HEK293 (cell line): Measurements from ENCODE around the gene SIGLEC6.

Source experiments
- HOXA7 ChIP-seq: sonication (generic); formaldehyde crosslinking; IDR thresholded peaks from 2 replicates; pipeline ENCODE4 v1.8.1; 2022; ENCODE audit warnings: missing genetic modification reagents, borderline replicate concordance
- TCF7L2 ChIP-seq: IDR thresholded peaks from 2 replicates; pipeline ENCODE4 v1.6.1; 2011; ENCODE audit warnings: low read depth, mild to moderate bottlenecking, inconsistent platforms, low read length, moderate library complexity, borderline replicate concordance
- YY1 ChIP-seq: fragments of 450-650 bp; formaldehyde crosslinking; IDR thresholded peaks from 2 replicates; pipeline ENCODE4 v1.5.1; 2018; ENCODE audit warnings: missing biosample characterization, missing genetic modification characterization
- ZNF10 ChIP-seq: fragments of 450-650 bp; formaldehyde crosslinking; IDR thresholded peaks from 2 replicates; pipeline ENCODE4 v1.5.1; 2017; ENCODE audit warnings: missing biosample characterization, missing genetic modification characterization
- ZNF138 ChIP-seq: fragments of 450-650 bp; formaldehyde crosslinking; IDR thresholded peaks from 2 replicates; pipeline ENCODE4 v1.5.1; 2016; ENCODE audit warnings: missing biosample characterization, missing genetic modification characterization, borderline replicate concordance
- ZNF184 ChIP-seq: fragments of 450-650 bp; IDR thresholded peaks from 2 replicates; pipeline ENCODE4 v1.5.1; 2018; ENCODE audit warnings: missing biosample characterization, mild to moderate bottlenecking, missing genetic modification characterization
- ZNF214 ChIP-seq: fragments of 450-650 bp; formaldehyde crosslinking; IDR thresholded peaks from 2 replicates; pipeline ENCODE4 v1.5.1; 2017; ENCODE audit warnings: missing biosample characterization, mild to moderate bottlenecking, missing genetic modification characterization, borderline replicate concordance
- ZNF274 ChIP-seq, 2 experiments: fragments of 200-500 bp in 1 of 2; fragments of 450-650 bp in 1 of 2; sonication (Bioruptor generic) in 1 of 2; formaldehyde crosslinking in 1 of 2; IDR thresholded peaks; 2 replicates each; pipeline versions ENCODE4 v1.5.1 to v1.6.1; 2014 to 2016; ENCODE audit warnings: borderline replicate concordance in 1 of 2, inconsistent platforms in 1 of 2, low read length in 1 of 2, missing biosample characterization in 1 of 2, missing genetic modification characterization in 1 of 2
- ZNF571 ChIP-seq: fragments of 450-650 bp; formaldehyde crosslinking; IDR thresholded peaks from 2 replicates; pipeline ENCODE4 v1.5.0; 2017; ENCODE audit warnings: missing biosample characterization, missing genetic modification characterization
- ZNF623 ChIP-seq: fragments of 450-650 bp; formaldehyde crosslinking; IDR thresholded peaks from 2 replicates; pipeline ENCODE4 v1.5.1; 2016; ENCODE audit warnings: missing biosample characterization, missing genetic modification characterization
- ZNF660 ChIP-seq: fragments of 450-650 bp; IDR thresholded peaks from 2 replicates; pipeline ENCODE4 v1.5.1; 2018; ENCODE audit warnings: missing biosample characterization, mild to moderate bottlenecking, missing genetic modification characterization
- ZNF664 ChIP-seq: fragments of 450-650 bp; formaldehyde crosslinking; IDR thresholded peaks from 2 replicates; pipeline ENCODE4 v1.5.1; 2016; ENCODE audit warnings: missing biosample characterization, missing genetic modification characterization
- ZNF707 ChIP-seq: fragments of 450-650 bp; formaldehyde crosslinking; IDR thresholded peaks from 2 replicates; pipeline ENCODE4 v1.5.1; 2016; ENCODE audit warnings: missing biosample characterization, missing genetic modification characterization
- TF ChIP-seq, protein P1 (sequence below): fragments of 450-650 bp; formaldehyde crosslinking; IDR thresholded peaks from 2 replicates; pipeline ENCODE4 v1.5.1; 2016; ENCODE audit warnings: missing biosample characterization, missing genetic modification characterization

DNA sequence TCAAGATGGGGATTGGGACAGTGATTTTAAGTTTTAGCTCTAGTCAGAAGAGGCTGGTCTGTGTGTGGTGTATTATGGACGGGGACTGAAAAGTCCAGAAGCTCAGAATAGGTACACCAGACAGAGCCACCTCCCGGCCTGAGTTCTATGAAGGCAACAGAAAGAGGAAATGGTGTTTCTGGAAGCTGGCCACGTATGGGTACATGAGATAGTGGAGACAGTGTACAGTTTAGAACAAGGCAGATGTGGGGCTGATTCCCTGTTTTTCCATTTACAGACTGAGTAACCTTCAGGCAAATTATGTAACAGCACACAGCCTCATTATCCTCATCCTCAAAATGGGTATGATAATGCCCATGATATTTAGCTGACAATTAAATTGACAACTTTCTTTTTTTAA is 40.9 kb upstream of the SIGLEC6 start:
- TF ChIP-seq ZNF274 (IDR thresholded peaks at IDR 0.05; ENCODE audit: low read length) (no peak), ZNF274 (tag by site-specific recombination; IDR thresholded peaks at IDR 0.05; ENCODE audit: borderline replicate concordance) (no peak), TCF7L2 (no peak), ZNF660 (tag by site-specific recombination) (no peak), ZNF664 (no peak), ZNF623 (tag by site-specific recombination) (no peak), ZNF707 (no peak), ZNF184 (tag by site-specific recombination) (no peak), ZNF214 (tag by site-specific recombination) (no peak), HOXA7 (CRISPR knock-in tag) (no peak), ZNF10 (tag by site-specific recombination) (no peak), ZNF571 (no peak), ZNF138 (tag by site-specific recombination) (no peak), YY1 (no peak)
- TF ChIP-seq, protein P1, sequence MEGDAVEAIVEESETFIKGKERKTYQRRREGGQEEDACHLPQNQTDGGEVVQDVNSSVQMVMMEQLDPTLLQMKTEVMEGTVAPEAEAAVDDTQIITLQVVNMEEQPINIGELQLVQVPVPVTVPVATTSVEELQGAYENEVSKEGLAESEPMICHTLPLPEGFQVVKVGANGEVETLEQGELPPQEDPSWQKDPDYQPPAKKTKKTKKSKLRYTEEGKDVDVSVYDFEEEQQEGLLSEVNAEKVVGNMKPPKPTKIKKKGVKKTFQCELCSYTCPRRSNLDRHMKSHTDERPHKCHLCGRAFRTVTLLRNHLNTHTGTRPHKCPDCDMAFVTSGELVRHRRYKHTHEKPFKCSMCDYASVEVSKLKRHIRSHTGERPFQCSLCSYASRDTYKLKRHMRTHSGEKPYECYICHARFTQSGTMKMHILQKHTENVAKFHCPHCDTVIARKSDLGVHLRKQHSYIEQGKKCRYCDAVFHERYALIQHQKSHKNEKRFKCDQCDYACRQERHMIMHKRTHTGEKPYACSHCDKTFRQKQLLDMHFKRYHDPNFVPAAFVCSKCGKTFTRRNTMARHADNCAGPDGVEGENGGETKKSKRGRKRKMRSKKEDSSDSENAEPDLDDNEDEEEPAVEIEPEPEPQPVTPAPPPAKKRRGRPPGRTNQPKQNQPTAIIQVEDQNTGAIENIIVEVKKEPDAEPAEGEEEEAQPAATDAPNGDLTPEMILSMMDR = no peak
